ENCODE data around the gene GALNTL6. TPM values are rescaled to one million over a fixed set of nuclear protein-coding genes. Genes with fewer than 3 reads are reported as not detected.

The GALNTL6 gene
- total and polyA plus RNA-seq, 2 donors (not counting 3 experiments of a cell fraction or from before 2014, with no cell fraction given), result not detected

- no TSS peak for BruUV-seq (replicated peaks)
These were observed 684.1 kb downstream of the GALNTL6 start for GRCh38 chr4:172497321-172497720.

More at GRCh38 chr4:172497321-172497720, 684.1 kb downstream of the GALNTL6 start:
- CTCF ChIA-PET, result no interaction called here
- H3K9ac ChIP-seq (replicated peaks; ENCODE audit: extremely low read depth, insufficient read depth, low read length), result no peak overlapping the region
- no peak overlapping the region for H3K4me3 ChIP-seq (replicated peaks in 1 of 3; ENCODE audit: insufficient read depth in 1 of 3, low read depth in 1 of 3, low read length in 3 of 3)
- no peaks in the 10 kb centered on the region for H3K27me3 ChIP-seq (ENCODE audit: control insufficient read depth in 2 of 2, insufficient read depth in 2 of 2, low read length in 2 of 2)
- FAIRE-seq (no peak), DNase-seq (ENCODE audit: low read depth, low spot score) (no peak)
- no peaks in the 10 kb centered on the region for H4K20me1 ChIP-seq (replicated peaks; ENCODE audit: control insufficient read depth, extremely low read depth, insufficient read depth, low read length)
- no peaks in the 10 kb centered on the region for H3K4me1 ChIP-seq (ENCODE audit: control insufficient read depth, extremely low read depth, insufficient read depth, low read length)
- H2AFZ ChIP-seq (ENCODE audit: low read depth, low read length), result no peak overlapping the region
- no peak overlapping the region for H3K4me2 ChIP-seq (ENCODE audit: insufficient read depth, low read length)
- H3K79me2 ChIP-seq (ENCODE audit: control insufficient read depth, insufficient read depth, low read length), result no peaks in the 10 kb centered on the region
- dilution Hi-C loops (cut with MboI; ENCODE audit: extremely low pct_ligation_motif_present, low sequenced_read_pairs) (no loop called here), intact Hi-C loops (cut with micrococcal nuclease) (no loop called here)
- no peaks in the 10 kb centered on the region for H3K9me1 ChIP-seq (replicated peaks; ENCODE audit: control insufficient read depth, extremely low read depth, insufficient read depth, low read length)
- H3K9me3 ChIP-seq (replicated peaks; ENCODE audit: control insufficient read depth, insufficient read depth, low read length), result no peaks in the 10 kb centered on the region
- no peaks in the 10 kb centered on the region for H3K36me3 ChIP-seq (ENCODE audit: control insufficient read depth in 2 of 2, extremely low read depth in 1 of 2, insufficient read depth in 2 of 2, low read length in 2 of 2)
- TF ChIP-seq GATA2 (IDR thresholded peaks at IDR 0.05; ENCODE audit: insufficient read depth, insufficient read length, low read depth, low read length), result no peak
- TF ChIP-seq, protein P1, sequence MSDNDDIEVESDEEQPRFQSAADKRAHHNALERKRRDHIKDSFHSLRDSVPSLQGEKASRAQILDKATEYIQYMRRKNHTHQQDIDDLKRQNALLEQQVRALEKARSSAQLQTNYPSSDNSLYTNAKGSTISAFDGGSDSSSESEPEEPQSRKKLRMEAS (IDR thresholded peaks at IDR 0.05; ENCODE audit: insufficient read depth, insufficient read length), result no peak
- TF ChIP-seq MYC (IDR thresholded peaks at IDR 0.05; ENCODE audit: low read depth, low read length), result no peak
- TF ChIP-seq POLR2AphosphoS5 (IDR thresholded peaks at IDR 0.05; ENCODE audit: insufficient read depth, low read depth, low read length), result no peak
- TF ChIP-seq EZH2 (IDR thresholded peaks at IDR 0.05; ENCODE audit: borderline replicate concordance, low read depth, low read length, severe bottlenecking), result no peak
- no peak for TF ChIP-seq CTCF (IDR thresholded peaks at IDR 0.05; ENCODE audit: extremely low read depth in 1 of 2, insufficient read depth in 1 of 2, low read depth in 1 of 2, low read length in 2 of 2)
- TF ChIP-seq FOS (IDR thresholded peaks at IDR 0.05; ENCODE audit: borderline replicate concordance, insufficient read depth, low read length), result no peak
- no peak for TF ChIP-seq JUN (IDR thresholded peaks at IDR 0.05; ENCODE audit: borderline replicate concordance, insufficient read depth, insufficient read length, low read depth)
- TF ChIP-seq POLR2A (IDR thresholded peaks at IDR 0.05; ENCODE audit: low read depth, low read length), result no peak
- H3K27ac ChIP-seq (ENCODE audit: insufficient read depth, low read depth, low read length), result no peak overlapping the region
- POLR2A ChIA-PET, result no interaction called here

Data from endothelial cell of umbilical vein (primary cell).